Ammon's horn (tissue), 1 donor: ENCODE results near the gene PIMREG.

ENCODE experiments used
- DNase-seq: peaks from one replicate; pipeline ENCODE4 v3.0.0-alpha.2; 2016; ENCODE audit warnings: low spot score

PIMREG gene

GRCh38 chr17:6498901-6499540 lies 54.8 kb downstream of the PIMREG start:
- DNase-seq = peak; percentile 52
